ENCODE results near the gene BHLHE40.

The BHLHE40 gene

GRCh38 chr3:4986175-4986781, 7.0 kb downstream of the BHLHE40 start:
- peak; percentile 43 for DNase-seq (ENCODE audit: low spot score)
- no peak for TF ChIP-seq CTCF (IDR thresholded peaks at IDR 0.05; ENCODE audit: extremely low read depth, missing control alignments)

- TF ChIP-seq CTCF (IDR thresholded peaks at IDR 0.05; ENCODE audit: extremely low read depth, missing control alignments), result no peak
- DNase-seq (ENCODE audit: low spot score), result peak; percentile 73
Observed at GRCh38 chr3:4986782-4987537, 7.7 kb downstream of the BHLHE40 start.

GRCh38 chr3:4987538-4988296, 8.5 kb downstream of the BHLHE40 start:
- TF ChIP-seq CTCF (IDR thresholded peaks at IDR 0.05; ENCODE audit: extremely low read depth, missing control alignments), result no peak
- no peak for DNase-seq (ENCODE audit: low spot score)

GRCh38 chr3:4988983-4989834, 10.0 kb downstream of the BHLHE40 start:
- TF ChIP-seq CTCF (IDR thresholded peaks at IDR 0.05; ENCODE audit: extremely low read depth, missing control alignments), result no peak

GRCh38 chr3:4990069-4990468, 10.8 kb downstream of the BHLHE40 start:
- no peak for DNase-seq (ENCODE audit: low spot score)
- no peak for TF ChIP-seq CTCF (IDR thresholded peaks at IDR 0.05; ENCODE audit: extremely low read depth, missing control alignments)

More at GRCh38 chr3:4988983-4989834, 10.0 kb downstream of the BHLHE40 start:
- no peak for DNase-seq (ENCODE audit: low spot score)

- no peak for DNase-seq (ENCODE audit: low spot score)
- no peak for TF ChIP-seq CTCF (IDR thresholded peaks at IDR 0.05; ENCODE audit: extremely low read depth, missing control alignments)
Observed at GRCh38 chr3:4992118-4992517, 12.9 kb downstream of the BHLHE40 start.
